ENCODE data around the gene RNF34. TPM values are rescaled to one million over a fixed set of nuclear protein-coding genes. Genes with fewer than 3 reads are reported as not detected.

Gene RNF34
- total and polyA plus RNA-seq, 2 of the 8 experiments (the other 6 are each of a cell fraction or from before 2014, with no cell fraction given) = 37.9 to 57.6 TPM

DNA sequence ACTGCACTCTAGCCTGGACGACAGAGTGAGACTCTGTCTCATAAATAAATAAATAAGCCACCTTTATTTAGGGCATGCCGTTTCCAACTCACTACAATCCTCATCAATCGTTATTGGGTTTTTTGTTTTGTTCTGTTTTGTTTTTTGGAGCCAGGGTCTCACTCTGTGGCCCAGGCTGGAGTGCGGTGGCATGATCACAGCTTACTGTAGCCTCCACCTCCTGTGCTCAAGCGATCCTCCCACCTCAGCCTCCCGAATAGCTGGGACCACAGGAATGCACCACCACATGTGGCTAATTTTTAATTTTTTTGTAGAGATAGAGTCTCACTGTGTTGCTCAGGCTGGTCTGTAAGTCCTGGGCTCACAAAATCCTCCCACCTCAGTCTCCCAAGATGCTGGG lies 44.1 kb upstream of the RNF34 start:
- Histone ChIP-seq H2BK12ac (ENCODE audit: low read depth, low read length) (no peak overlapping the region), H3K9ac (replicated peaks in 1 of 4; ENCODE audit: extremely low read depth in 1 of 4, low read depth in 3 of 4, low read length in 3 of 4) (no peak overlapping the region), H3K4ac (replicated peaks; ENCODE audit: insufficient read length, low read depth, low read length) (no peak overlapping the region), H3K23ac (ENCODE audit: insufficient read length) (no peak overlapping the region), H4K20me1 (replicated peaks in 1 of 2; ENCODE audit: control insufficient read depth in 1 of 2, insufficient read depth in 2 of 2, low read length in 2 of 2) (no peaks in the 10 kb centered on the region), H2AK5ac (ENCODE audit: low read depth, low read length) (no peak overlapping the region), H4K8ac (ENCODE audit: extremely low read depth, insufficient read depth, low read length) (no peak overlapping the region), H3K4me3 (ENCODE audit: extremely low read depth in 1 of 4, insufficient read depth in 2 of 4, low read depth in 3 of 4, low read length in 4 of 4) (no peak overlapping the region), H3K4me2 (ENCODE audit: insufficient read depth in 1 of 2, low read depth in 2 of 2, low read length in 2 of 2) (no peak overlapping the region), H2BK20ac (ENCODE audit: low read length) (no peak overlapping the region), H2AFZ (ENCODE audit: low read length) (no peak overlapping the region), H3K56ac (replicated peaks; ENCODE audit: insufficient read length, low read depth, low read length) (no peak overlapping the region), H3K9me3 (ENCODE audit: insufficient read depth in 2 of 2, low read depth in 1 of 2, low read length in 1 of 2) (no peaks in the 10 kb centered on the region), H3K36me3 (ENCODE audit: control insufficient read depth in 2 of 4, insufficient read depth in 4 of 4, low read length in 3 of 4) (no peaks in the 10 kb centered on the region), H3K79me2 (ENCODE audit: control insufficient read depth in 1 of 2, insufficient read depth in 2 of 2, low read length in 2 of 2) (peaks cover 0 to 13% of the 10 kb centered on the region in 2 experiments; a peak in 3 of 4 replicates), H4K5ac (ENCODE audit: insufficient read length, low read depth, low read length) (no peak overlapping the region), H2BK120ac (replicated peaks; ENCODE audit: low read depth, low read length) (no peak overlapping the region), H3K23me2 (ENCODE audit: low read depth, low read length) (peaks cover 2% of the 10 kb centered on the region; the same call in 1 of the 2 replicates), H4K91ac (replicated peaks; ENCODE audit: insufficient read length, low read length) (no peak overlapping the region), H3K27ac (ENCODE audit: low read depth, low read length) (no peak overlapping the region), H3K79me1 (ENCODE audit: low read depth, low read length) (peaks cover 3% of the 10 kb centered on the region), H3K4me1 (replicated peaks in 1 of 4; ENCODE audit: control insufficient read depth in 3 of 4, insufficient read depth in 4 of 4, low read length in 3 of 4) (0 out of 7 replicates have a peak, but pooled peaks cover 0 to 2% (median 0%) of the 10 kb centered on the region in 4 experiments), H2BK5ac (ENCODE audit: low read depth, low read length) (no peak overlapping the region), H3K18ac (ENCODE audit: extremely low read depth, low read length) (no peak overlapping the region), H2BK15ac (ENCODE audit: low read length) (no peak overlapping the region), H3K27me3 (replicated peaks in 1 of 4; ENCODE audit: control insufficient read depth in 3 of 4, extremely low read depth in 1 of 4, insufficient read depth in 3 of 4, low read length in 3 of 4) (no peaks in the 10 kb centered on the region), H3K14ac (ENCODE audit: insufficient read length) (no peak overlapping the region)
- 90% methylated on average over 6 of the region's 6 CpGs; no CpG with 5 or more reads in 1 of the 2 experiments for WGBS, 2 experiments (ENCODE audit: extremely low coverage in 1 of 2, insufficient coverage in 1 of 2, insufficient read length in 1 of 2, insufficient replicate concordance in 2 of 2, low coverage in 1 of 2, low lambda C conversion rate in 2 of 2, missing lambda C conversion rate in 1 of 2)
- FAIRE-seq (no peak), DNase-seq (ENCODE audit: low read depth in 1 of 2, low spot score in 2 of 2) (no peak)
- POLR2A ChIA-PET (ENCODE audit: partially characterized antibody) = no interaction called here
- CTCF ChIA-PET (ENCODE audit: partially characterized antibody) = interaction anchor here (0.6 to 1.4 kb wide), 2 partner anchors 15 to 21 kb away, joined by 3 to 4 read pairs; no protein-coding TSS in a partner anchor
- TF ChIP-seq TAF1 (IDR thresholded peaks at IDR 0.05; ENCODE audit: low read depth, low read length) (no peak), SP2 (IDR thresholded peaks at IDR 0.05; ENCODE audit: low read length) (no peak), RBBP5 (IDR thresholded peaks at IDR 0.05; ENCODE audit: borderline replicate concordance, low read depth, low read length) (no peak), GTF2F1 (IDR thresholded peaks at IDR 0.05; ENCODE audit: borderline replicate concordance, low read depth, low read length) (no peak), TEAD4 (IDR thresholded peaks at IDR 0.05; ENCODE audit: low read depth, low read length) (no peak), MAFK (IDR thresholded peaks at IDR 0.05; ENCODE audit: low read depth, low read length) (no peak), RAD21 (IDR thresholded peaks at IDR 0.05 in 1 of 2, conservative IDR thresholded peaks at IDR 0.05 in 1 of 2; ENCODE audit: low read depth in 2 of 2, low read length in 2 of 2) (no peak), BACH1 (IDR thresholded peaks at IDR 0.05; ENCODE audit: low read length) (no peak), BRCA1 (IDR thresholded peaks at IDR 0.05; ENCODE audit: low read depth, low read length) (no peak), SIX5 (IDR thresholded peaks at IDR 0.05; ENCODE audit: low read depth, low read length) (no peak)
- TF ChIP-seq, protein P1, sequence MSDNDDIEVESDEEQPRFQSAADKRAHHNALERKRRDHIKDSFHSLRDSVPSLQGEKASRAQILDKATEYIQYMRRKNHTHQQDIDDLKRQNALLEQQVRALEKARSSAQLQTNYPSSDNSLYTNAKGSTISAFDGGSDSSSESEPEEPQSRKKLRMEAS (IDR thresholded peaks at IDR 0.05) = no peak
- TF ChIP-seq, protein P2, sequence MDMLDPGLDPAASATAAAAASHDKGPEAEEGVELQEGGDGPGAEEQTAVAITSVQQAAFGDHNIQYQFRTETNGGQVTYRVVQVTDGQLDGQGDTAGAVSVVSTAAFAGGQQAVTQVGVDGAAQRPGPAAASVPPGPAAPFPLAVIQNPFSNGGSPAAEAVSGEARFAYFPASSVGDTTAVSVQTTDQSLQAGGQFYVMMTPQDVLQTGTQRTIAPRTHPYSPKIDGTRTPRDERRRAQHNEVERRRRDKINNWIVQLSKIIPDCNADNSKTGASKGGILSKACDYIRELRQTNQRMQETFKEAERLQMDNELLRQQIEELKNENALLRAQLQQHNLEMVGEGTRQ (IDR thresholded peaks at IDR 0.05; ENCODE audit: low read length) = no peak
- TF ChIP-seq, protein P3, sequence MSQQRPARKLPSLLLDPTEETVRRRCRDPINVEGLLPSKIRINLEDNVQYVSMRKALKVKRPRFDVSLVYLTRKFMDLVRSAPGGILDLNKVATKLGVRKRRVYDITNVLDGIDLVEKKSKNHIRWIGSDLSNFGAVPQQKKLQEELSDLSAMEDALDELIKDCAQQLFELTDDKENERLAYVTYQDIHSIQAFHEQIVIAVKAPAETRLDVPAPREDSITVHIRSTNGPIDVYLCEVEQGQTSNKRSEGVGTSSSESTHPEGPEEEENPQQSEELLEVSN (IDR thresholded peaks at IDR 0.05) = no peak
